Ureter (tissue), 1 donor: ENCODE data around the gene VPS37C. TPM values are rescaled to one million over a fixed set of nuclear protein-coding genes. Genes with fewer than 3 reads are reported as not detected.
"Not testable (repeated sequence)": the region's sequence is repeated elsewhere in the genome, so short reads cannot be mapped to it uniquely, and the experiment has no call there.

Experiments
- DNase-seq: peaks from one replicate; pipeline ENCODE4 v3.0.0-alpha.2; 2020; ENCODE audit warnings: low spot score
- total RNA-seq: library from RNA; stranded (reverse); gene quantifications from one replicate; pipeline ENCODE4 v1.2.4, GENCODE V29; 2023
- donor health status: DM: yes; HTN: yes; CAD: no.

VPS37C gene
- total RNA-seq, 1 donor from 2014 or later: 30.8 TPM

DNA sequence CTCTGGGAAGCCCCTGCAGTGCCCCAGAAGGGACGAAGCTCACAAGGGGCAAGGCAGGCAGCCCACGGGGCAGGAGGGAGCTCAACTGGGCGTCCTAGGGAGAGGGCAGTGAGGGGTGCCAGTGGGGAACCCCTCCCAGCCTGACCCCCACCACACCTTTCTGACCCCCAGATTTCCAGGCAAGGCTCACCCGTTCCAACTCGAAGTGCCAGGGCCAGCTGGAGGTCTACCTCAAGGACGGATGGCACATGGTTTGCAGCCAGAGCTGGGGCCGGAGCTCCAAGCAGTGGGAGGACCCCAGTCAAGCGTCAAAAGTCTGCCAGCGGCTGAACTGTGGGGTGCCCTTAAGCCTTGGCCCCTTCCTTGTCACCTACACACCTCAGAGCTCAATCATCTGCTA, 43.2 kb downstream of the VPS37C start:
- DNase-seq: no peak

DNA sequence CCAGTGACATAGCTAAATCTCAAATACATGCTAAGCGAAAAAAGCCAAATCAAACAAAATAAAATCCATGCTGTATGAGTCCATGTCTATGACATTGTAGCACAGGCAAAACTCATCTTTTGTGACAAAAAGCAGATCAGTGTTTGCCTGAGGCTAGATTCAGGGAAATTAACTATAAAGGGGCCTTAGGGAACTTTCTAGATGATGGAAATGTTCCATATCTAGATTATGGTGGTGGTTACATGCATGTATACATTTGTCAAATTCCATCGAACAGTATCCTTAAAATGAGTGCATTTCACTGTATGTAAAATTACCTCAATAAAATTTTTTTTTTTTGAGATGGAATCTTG, 44.1 kb downstream of the VPS37C start:
- no peak for DNase-seq

DNA sequence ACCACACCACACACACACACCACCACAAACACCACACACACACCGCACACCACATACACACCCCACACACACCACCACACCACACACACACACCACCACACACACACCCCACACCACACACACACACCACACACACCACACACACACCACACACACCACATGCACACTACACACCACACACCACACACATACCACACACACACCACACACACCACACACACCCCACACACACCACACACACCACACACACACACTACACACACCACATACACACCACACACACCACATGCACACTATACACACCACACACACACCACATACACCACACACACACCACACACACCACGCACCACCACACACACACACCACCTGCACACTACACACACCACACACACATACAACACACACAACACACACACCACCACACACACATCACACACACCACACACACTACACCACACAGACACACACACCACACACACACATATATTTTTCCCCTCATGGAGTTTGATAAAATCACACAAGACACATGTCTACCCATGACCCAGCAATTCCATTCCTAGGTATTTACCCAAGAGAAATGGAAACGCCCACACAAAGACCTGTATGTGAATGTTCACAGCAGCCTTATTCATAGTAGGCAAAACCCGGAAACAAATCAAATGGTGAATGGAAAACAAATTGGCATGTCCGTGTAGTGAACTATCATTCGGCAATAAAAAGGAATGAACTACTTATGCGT, 44.6 kb downstream of the VPS37C start:
- DNase-seq: no peak

DNA sequence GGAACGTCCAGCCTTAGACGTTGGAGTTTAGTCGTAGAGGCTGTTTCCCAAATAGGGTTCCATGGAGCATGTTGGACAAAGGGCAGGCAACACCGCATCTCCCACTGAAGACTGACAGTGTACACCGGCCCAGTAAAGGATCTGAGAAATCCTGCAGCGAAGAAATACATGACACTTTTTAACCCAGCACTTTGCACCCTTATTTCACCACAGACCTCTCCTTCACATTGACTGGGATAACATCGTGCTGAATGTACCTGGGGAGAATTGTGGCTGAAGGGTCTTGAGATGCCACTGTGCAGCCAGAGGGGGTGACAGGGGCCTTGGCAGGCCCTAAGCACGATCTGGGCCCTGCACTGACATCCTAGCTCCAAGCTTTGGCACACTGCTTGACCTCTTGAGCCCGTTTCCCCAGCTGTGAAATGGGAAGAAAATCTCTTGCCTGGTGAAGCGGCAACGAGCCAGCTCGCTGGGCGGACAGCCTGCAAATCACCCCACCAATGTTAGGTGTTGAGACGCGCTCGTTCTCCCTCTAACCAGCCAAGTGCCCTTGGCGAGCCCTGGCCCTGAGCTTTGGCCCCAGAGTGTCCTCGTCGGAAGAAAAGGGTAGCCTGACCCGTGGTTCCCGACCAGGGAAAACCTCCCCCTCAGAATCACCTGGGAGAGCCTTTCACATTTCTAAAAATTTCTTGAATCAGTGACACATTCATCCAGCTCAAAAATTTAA, 45.6 kb downstream of the VPS37C start:
- DNase-seq: no peak

DNA sequence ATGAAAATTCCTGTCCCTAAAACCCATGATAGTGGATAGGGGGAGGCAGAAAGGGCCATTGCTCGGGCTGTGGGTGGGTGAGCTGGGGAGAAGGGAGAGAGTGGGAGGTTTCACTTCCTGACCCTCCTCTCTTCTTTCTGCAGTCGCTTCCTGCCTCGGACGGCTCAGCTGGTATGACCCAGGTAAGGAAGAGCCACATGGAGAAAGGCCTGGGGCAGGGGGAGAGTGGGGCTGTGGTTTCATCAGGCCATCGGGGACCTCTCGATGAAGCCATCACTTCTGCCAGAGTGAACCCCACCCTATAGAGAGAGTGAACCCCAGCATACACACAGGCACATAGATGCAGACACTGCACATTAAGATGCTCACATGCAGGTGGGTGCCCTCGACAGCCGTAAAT, 46.3 kb downstream of the VPS37C start:
- no peak for DNase-seq

DNA sequence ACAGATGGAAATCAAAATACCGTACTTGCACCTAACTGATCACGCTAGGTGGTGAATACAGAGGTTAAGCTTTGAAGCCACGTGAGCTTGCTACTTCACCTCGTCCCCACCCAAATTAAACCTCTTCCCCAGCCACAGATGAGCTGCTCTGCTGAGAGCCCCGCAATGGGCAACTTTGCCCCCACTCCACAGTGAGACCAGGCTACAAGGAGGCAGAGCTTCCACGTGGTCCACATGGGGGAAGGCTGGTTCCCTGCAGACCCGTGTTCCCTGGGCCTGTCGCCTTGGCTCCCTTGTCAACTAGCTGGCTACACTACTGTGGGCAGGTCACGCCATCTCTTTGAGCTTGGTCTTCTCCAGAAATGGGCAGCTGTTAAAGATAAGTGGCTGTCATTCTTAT, 48.0 kb downstream of the VPS37C start:
- DNase-seq: no peak

DNA sequence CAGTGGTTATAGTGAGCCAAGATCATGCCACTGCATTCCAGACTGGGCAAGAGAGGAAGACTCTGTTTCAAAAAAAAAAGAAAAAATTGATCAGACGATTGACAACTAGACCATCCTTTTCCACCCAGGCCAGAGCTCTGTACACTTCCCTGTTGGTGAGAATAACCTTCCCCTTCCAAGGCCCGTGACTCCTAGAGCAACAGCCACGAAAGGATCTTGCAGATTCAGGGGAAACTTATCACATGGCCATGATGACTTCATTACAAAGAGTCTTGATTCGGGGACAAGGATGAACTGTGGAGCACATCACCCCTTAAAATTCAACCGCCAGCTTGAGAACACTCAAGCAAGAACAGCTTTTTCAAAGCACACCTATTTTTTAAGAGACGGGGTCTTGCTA, 48.7 kb downstream of the VPS37C start:
- DNase-seq: no peak

DNA sequence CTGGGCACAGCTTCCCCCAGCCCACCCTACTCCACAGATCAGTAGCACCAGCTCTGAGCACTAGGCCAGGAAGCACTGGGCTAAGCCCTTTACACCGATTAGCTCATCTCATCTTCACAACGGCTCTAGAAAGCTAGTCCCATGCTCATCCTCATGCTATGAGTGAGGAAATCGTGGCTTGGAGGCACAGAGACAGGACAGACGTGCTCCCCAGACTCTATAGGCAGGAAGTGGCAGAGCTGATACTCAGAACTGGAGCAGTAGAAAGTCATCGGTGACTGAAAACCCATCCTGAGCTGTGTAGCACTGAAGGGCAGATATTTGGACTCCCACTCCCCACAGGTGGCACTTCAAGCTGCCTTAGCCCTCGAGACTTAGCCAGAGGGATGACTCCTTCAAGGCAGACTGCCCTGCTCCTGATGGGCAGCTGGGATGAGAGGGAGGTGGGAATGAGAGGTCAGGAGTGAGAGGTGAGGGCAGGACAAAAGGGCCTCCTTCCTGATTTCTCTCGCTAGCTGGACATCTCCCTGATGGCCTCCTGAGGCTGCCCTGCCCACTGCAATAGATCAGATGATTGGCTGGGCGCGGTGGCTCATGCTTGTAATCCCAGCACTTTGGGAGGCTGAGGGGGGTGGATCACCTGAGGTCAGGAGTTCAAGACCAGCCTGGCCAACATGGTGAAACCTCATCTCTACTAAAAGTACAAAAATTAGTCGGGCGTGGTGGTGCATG, 49.3 kb downstream of the VPS37C start:
- no peak for DNase-seq

DNA sequence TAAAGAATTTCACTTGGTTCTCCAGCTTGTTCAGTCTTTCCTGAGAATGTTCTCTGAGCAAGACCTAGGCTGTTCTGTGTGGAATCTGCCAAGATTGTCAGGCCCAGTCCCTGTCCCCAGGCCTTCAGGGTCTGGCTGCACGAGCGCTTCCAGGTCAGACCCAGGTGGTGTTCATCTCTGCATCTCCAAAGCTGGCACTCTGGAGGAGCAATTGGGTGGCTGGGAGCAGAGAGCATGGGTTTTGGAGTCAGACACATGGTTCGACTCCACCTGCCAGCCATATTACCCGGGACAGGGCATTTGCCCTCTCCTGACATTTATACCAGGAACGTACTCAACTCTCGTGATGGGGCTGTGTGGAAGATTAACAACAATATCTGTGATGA, 50.2 kb downstream of the VPS37C start:
- DNase-seq: no peak

DNA sequence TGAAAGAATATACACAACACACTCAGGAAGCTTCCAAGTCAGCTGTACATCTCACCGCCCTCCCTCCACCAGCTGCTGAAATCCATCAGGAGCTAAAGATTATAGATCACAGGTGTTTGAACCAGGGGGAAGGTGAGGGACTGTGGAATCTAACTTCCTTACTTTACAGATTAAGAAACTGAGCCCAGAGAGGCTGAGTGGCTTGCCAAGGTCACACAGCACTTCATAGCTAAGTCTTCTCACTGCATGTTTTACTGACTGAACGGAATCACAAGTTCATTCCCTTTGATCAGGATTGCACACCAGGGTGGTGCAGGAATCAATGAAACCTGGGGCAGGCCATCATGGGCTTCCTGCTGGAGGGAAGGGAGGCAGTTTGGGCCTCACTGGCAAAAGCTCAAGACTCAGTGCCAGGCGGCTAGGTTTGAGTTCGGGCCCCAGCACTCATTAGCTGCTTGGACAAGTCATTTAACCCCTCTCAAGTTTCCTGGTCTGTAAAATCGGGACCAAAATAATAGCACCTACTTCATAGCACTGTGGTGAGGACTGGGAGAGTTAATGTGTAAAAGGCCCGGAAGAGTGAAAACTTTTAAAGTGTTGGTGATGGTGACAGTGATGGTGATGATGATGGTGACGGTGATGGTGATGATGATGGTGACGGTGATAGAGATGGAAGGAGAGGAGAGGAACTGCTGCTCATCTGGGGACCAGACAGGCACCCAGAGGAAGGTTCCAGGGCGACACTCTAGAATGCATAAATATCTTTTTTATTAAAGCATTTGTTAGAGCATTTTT, 50.8 kb downstream of the VPS37C start:
- no peak for DNase-seq

DNA sequence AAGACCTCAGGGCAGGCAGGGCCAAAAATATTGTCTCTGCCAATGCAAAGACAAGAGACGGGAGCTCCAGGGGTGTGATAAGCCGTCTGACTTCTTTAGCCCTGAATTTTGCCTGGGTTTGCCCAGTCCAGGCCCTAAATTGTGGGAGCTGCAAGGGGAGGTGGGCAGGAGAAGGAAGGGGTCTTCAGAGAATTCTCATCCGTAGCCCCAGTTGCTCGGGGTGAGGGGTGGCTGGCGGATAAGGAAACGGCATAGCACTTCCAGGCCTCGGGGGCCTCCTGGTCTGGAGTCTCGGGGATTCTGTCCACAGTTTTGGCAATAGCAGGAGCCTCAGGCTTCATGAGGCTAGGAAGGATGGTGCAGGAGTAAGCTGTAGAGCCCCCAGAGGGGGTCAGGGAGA, 51.6 kb downstream of the VPS37C start:
- no peak for DNase-seq

DNA sequence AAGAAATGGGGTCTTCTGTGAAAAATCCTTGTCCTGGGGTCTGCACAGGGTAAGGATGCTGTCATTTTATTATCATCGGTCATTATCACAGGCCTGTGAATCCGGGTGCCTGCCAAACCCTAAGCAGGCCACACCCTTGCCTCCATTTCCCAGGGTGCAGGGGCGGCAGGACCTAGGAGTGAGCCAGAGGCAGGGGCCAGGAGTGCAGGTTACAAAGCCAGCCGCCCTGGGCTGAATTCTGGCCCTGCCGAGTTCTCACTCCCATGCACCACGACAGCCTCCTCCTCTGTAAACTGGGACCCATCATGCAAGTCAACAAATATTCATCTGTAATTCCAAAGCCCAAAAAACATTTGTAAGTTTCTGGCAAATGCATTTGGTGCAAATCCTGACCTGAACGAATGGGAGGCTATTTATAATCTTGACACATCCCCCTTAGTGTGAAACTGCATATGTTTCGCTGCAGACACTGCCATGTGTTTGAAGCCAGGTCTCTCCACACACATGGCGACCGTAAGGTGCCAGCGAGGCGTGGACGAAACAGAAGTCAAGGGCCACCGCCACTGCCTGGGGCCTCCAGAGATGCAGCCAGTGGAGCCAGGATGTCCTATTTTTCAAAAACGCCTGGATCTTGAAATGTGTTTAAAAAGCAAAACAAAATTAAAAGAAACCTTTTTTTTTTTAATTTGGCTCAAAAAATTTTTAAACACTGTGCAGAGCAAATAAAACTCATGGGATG, 52.2 kb downstream of the VPS37C start:
- DNase-seq: no peak

DNA sequence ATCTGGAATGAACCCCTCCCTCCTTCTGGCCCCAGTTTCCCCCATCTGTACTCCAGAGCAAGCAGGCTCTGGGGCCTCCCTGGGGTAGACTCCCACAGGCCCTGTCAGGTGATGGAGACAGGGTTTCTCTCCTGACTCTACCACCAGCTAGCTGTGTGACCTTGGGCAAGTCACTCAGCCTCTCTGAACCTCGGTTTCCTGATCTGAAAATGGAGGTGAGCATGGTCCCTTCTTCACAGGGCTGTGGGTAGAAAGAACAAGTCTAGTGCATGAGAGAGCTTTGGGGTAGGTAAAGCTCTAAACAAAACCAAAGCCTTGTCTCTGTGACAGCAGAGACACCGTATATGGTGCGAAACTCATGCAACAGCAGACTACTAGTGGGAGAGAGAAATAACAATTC, 53.3 kb downstream of the VPS37C start:
- no peak for DNase-seq

DNA sequence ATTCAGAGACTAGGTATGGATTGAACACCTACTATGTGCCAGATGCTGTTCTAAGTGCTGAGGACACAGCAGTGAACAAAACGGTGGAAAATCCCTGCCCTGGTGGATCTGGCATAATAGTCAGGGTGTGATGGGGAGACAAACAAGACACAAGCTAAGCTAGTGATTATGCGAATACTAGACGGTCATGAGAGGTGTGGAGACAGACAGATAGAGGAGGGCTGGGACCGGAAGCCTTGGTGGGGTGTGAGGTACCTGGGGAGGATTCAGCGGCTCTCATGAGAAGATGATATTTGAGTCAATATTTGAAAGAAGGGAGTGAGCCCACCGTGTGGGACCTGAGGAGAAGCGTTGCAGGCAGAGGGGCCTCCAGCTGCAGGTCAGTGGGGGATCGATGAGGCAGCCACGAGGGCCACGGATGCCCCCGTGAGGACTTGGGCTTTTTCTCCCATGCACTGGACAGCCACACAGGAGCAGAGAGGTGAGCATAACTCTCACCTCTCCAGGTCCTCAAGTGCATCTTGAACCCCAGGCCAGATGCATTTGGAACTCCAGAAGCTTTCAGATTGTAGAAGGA, 54.2 kb downstream of the VPS37C start:
- no peak for DNase-seq

DNA sequence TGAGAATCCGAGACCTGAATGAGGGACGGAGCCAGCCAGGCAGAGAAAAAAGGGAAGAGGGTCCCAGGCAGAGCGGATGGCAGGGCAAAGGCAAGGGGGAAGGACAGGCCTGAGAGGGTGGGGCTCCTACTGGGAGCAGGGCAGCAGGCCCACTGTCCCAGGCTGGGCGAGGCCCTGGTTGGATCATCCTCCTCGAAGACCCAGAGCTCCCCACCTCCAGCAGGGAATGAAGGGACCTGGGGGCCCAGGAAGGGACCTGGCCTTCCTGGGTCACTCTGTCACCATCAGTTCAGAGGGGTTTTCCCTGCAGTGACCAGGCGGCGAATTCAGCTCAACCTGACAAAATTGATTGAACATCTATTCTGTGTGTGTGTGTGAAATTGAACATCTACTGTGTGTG, 54.9 kb downstream of the VPS37C start:
- no peak for DNase-seq

DNA sequence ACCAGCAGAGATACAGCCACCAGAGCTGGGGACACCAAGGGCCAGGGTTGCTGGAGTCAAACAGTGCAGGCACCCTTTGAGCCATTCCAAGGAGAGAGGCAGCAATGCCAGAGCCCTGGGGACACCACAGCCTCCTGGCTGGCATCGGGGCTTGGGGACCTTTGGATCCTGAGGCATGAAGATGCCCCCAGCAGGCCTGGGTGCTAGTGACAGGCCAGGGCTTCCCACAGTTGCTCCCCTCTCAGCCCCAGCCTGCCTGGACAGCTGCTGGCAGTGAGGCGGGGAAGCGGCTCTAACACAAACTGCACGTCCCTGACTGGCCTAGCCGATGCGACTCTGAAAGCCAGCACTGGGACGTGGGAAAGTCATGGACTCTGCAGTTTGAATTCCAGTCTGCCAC, 56.3 kb downstream of the VPS37C start:
- DNase-seq: no peak

DNA sequence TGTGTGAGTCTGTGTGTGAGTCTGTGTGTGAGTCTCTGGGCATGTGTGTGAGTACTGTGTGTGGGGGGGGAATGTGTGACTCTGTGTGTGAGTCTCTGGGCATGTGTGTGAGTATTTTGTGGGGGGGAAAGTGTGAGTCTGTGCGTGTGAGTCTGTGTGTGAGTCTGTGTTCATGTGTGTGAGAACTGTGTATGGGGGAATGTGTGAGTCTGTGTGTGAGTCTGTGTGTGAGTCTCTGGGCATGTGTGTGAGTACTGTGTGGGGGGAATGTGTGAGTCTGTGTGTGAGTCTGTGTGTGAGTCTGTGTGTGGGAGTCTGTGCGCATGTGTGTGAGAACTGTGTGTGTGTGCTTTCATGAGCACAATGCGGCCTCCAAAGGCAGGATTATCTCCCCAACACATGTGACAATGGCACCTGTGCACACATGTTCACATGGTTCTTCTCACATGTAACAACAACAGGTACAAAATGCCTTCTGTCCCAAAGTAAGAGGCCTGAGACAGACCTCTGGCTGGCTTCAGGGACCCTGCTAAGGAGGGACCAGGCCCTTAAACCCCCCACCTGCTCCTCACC, 57.3 kb downstream of the VPS37C start:
- DNase-seq: no peak

DNA sequence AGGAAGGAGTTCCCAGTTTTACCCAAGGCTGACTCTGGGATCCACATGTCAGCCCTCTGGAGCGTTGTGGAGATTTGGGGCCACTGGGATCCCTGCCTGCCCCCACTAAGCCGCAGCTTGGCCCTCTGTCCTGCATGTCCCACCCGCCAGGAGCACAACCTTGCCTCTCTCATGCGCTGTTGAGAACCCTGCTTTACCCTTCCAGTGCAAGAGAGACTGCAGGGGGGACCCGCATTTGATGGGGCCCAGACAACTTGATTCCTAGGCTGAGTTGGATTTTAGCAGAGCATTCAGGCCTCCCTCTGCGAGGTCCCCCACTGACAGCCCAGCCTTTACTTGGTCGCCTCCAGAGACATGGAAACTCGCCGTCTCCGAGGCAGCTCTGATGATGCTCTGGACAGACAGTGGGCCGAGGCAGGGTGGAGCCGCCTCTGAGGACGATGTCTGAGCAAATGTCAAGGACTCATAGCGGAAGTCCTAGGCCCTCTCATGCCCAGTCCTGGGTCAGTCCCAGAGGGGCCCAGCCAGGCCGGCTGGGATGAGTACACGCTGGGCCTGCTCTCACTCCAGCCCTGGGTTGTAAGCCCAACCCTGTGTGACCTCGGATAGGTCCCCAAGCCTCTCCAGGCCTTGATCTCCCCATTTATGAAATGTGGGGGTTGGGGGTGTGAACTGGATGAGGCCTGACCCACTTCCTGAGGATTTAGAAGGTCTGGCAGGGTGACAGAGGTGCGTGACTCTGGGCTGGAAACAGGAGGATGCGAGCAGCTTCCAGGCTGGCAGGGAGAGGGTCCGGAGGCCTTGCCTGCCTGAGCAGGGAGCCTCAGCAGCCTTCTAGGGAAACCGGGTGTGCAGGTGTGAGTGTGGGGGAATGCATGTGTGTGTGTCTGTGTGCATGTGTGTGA, 58.3 kb downstream of the VPS37C start:
- DNase-seq: no peak

DNA sequence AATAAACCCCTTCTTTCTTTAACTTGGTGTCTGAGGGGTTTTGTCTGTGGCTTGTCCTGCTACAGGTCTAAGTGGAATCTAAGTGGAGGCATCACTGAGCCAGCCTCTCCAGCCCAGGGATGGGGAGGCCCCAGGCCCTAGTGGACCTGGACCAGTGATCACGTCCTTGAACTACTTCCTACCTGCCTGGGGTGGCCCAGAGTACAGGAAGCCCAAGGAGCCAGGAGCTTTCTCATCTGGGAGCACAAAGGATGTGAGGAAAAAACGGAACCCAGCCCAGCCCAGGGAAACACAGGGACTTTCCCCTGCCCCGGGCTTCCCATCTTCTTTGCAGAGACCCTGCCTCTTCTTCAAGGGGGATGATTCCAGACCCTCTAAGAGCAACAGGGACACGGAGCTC, 62.4 kb downstream of the VPS37C start:
- no peak for DNase-seq

DNA sequence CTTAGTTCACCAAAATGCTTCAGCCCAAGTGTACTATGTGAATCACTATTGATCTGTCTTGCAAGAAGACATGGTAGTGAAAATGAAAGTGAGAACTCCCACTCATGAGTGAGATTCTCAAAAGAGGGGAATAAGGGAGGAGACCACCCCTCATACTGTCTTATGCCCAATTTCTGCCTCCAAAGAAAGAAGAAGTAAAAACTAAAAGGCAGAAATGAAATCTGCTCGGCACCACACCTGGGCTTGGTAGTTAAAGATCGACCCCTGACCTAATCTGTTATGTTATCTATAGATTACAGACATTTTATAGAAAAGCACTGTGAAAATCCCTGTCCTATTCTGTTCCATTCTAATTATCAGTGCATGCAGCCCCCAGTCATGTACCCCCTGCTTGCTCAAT, 63.0 kb downstream of the VPS37C start:
- DNase-seq: not testable (repeated sequence)
